ENCODE data around the gene XPNPEP1. TPM values are rescaled to one million over a fixed set of nuclear protein-coding genes. Genes with fewer than 3 reads are reported as not detected.

The XPNPEP1 gene
- total RNA-seq, 3 donors from 2014 or later (not counting 1 experiment from before 2014, with no cell fraction given), result 102 to 118 (median 106) TPM

DNA sequence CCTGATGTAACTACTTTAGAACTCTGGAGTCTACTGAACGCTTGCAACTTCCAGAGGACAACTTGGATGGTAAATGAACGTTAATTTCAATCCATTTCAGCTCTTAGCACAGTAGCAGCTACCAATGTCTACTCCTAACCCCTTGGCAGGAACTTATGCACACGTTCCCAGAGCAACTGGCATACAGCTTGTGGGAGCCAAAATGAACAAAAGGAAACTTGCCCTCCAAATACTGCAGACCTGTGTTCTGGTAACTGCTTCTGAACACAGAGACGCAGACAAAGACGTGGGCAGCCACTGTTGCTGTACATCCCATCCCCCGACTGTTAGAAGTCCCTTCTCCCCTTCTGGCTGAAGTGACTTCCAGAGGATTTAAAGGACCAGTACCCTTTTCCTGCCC lies 61.3 kb downstream of the XPNPEP1 start:
- 78% methylated on average over 6 of the region's 6 CpGs for WGBS (ENCODE audit: insufficient coverage)
- peaks cover 40% of the 10 kb centered on the region for H3K36me3 ChIP-seq (ENCODE audit: control insufficient read depth, insufficient read depth, low read length)
- H3K36me3 Mint-ChIP-seq, result peaks cover 29% of the 10 kb centered on the region
- no peaks in the 10 kb centered on the region for H3K27me3 ChIP-seq (ENCODE audit: control insufficient read depth, insufficient read depth, low read length)
- intact Hi-C loops (cut with micrococcal nuclease), result no loop called here
- no peak overlapping the region for H3K27ac Mint-ChIP-seq
- H3K4me1 ChIP-seq (ENCODE audit: control insufficient read depth, insufficient read depth, low read length), result no peaks in the 10 kb centered on the region
- no peaks in the 10 kb centered on the region for H3K27me3 Mint-ChIP-seq (ENCODE audit: low read depth in 2 of 2)
- TF ChIP-seq CTCF (IDR thresholded peaks at IDR 0.05), result no peak
- no peak overlapping the region for H3K27ac ChIP-seq (ENCODE audit: low read length)
- DNase-seq, result no peak
- H3K9me3 Mint-ChIP-seq, result peaks cover 2 to 8% of the 10 kb centered on the region in 2 donors
- no peak overlapping the region for H3K4me3 ChIP-seq (ENCODE audit: low read length)
- ATAC-seq, result no peak
- no peaks in the 10 kb centered on the region for H3K4me1 Mint-ChIP-seq
- no peak overlapping the region for H3K4me3 Mint-ChIP-seq
- H3K9me3 ChIP-seq (ENCODE audit: control insufficient read depth, insufficient read depth, low read length), result peaks cover 3% of the 10 kb centered on the region

DNA sequence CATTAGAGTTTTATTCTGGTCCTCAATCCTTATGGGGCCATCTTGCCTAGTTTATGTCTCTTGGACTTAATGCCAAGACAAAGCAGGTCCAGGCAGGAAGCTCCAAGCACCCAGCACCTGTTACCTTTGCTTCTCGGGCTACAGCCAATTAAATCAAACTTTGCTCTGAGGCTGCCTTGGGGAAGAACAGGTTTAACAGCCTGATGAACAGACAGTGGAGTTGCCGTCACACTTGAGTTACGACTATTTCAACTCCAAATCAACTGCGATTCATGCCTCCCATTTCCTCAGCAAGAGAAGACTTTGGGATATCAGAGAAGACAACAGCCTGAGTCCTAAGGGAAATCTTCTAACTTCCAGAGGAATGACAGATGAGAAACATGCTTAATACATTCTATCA lies 62.2 kb downstream of the XPNPEP1 start:
- 99% methylated on average over 4 of the region's 4 CpGs for WGBS (ENCODE audit: insufficient coverage)
- intact Hi-C loops (cut with micrococcal nuclease), result no loop called here
- ATAC-seq, result no peak
- peaks cover 29% of the 10 kb centered on the region for H3K36me3 Mint-ChIP-seq
- no peaks in the 10 kb centered on the region for H3K27me3 Mint-ChIP-seq (ENCODE audit: low read depth in 2 of 2)
- H3K27ac Mint-ChIP-seq, result no peak overlapping the region
- Histone ChIP-seq H3K36me3 (ENCODE audit: control insufficient read depth, insufficient read depth, low read length) (peaks cover 30% of the 10 kb centered on the region), H3K27me3 (ENCODE audit: control insufficient read depth, insufficient read depth, low read length) (no peaks in the 10 kb centered on the region), H3K4me3 (ENCODE audit: low read length) (no peak overlapping the region), H3K9me3 (ENCODE audit: control insufficient read depth, insufficient read depth, low read length) (peaks cover 3% of the 10 kb centered on the region), H3K27ac (ENCODE audit: low read length) (no peak overlapping the region), H3K4me1 (ENCODE audit: control insufficient read depth, insufficient read depth, low read length) (no peaks in the 10 kb centered on the region)
- DNase-seq, result no peak
- H3K9me3 Mint-ChIP-seq, result peaks cover 2 to 8% of the 10 kb centered on the region in 2 donors
- no peaks in the 10 kb centered on the region for H3K4me1 Mint-ChIP-seq
- no peak overlapping the region for H3K4me3 Mint-ChIP-seq
- no peak for TF ChIP-seq CTCF (IDR thresholded peaks at IDR 0.05)

- WGBS (ENCODE audit: insufficient coverage), result no CpG with 5 or more reads among the region's 1 CpG
- H3K9me3 Mint-ChIP-seq, result peaks cover 2 to 8% of the 10 kb centered on the region in 2 donors
These were observed 64.1 kb downstream of the XPNPEP1 start for GRCh38 chr10:109859221-109859620.

More at GRCh38 chr10:109859221-109859620, 64.1 kb downstream of the XPNPEP1 start:
- Histone ChIP-seq H3K27ac (ENCODE audit: low read length) (no peak overlapping the region), H3K9me3 (ENCODE audit: control insufficient read depth, insufficient read depth, low read length) (peaks cover 3% of the 10 kb centered on the region), H3K27me3 (ENCODE audit: control insufficient read depth, insufficient read depth, low read length) (no peaks in the 10 kb centered on the region), H3K36me3 (ENCODE audit: control insufficient read depth, insufficient read depth, low read length) (peaks cover 13% of the 10 kb centered on the region), H3K4me3 (ENCODE audit: low read length) (no peak overlapping the region), H3K4me1 (ENCODE audit: control insufficient read depth, insufficient read depth, low read length) (no peaks in the 10 kb centered on the region)
- no peak for ATAC-seq
- peaks cover 19% of the 10 kb centered on the region for H3K36me3 Mint-ChIP-seq
- no peak for TF ChIP-seq CTCF (IDR thresholded peaks at IDR 0.05)
- no peak overlapping the region for H3K4me3 Mint-ChIP-seq
- intact Hi-C loops (cut with micrococcal nuclease), result no loop called here
- no peaks in the 10 kb centered on the region for H3K27me3 Mint-ChIP-seq (ENCODE audit: low read depth in 2 of 2)
- no peak overlapping the region for H3K27ac Mint-ChIP-seq
- DNase-seq, result no peak
- no peaks in the 10 kb centered on the region for H3K4me1 Mint-ChIP-seq

Data from natural killer cell (primary cell).